Fibroblast of pulmonary artery (primary cell): ENCODE results near the gene OR51A4.

Source experiments
- DNase-seq: peaks from one replicate; pipeline ENCODE4 v3.0.0-alpha.2; 2010; ENCODE audit warnings: low read depth
- H3K4me3 ChIP-seq: replicated peaks from 2 replicates; pipeline ENCODE4 v1.5.1; 2011; ENCODE audit warnings: low read depth, mild to moderate bottlenecking, control low read depth, low read length, moderate library complexity
- TF ChIP-seq, protein P1 (sequence below): IDR thresholded peaks from 2 replicates; pipeline ENCODE4 v1.5.1; 2011; ENCODE audit warnings: mild to moderate bottlenecking, control low read depth, low read length, inconsistent platforms; ENCODE audit errors: missing control alignments

OR51A4 gene

GRCh38 chr11:4922304-4922703, 25.1 kb downstream of the OR51A4 start:
- DNase-seq = no peak
- H3K4me3 ChIP-seq = no peak overlapping the region
- TF ChIP-seq, protein P1, sequence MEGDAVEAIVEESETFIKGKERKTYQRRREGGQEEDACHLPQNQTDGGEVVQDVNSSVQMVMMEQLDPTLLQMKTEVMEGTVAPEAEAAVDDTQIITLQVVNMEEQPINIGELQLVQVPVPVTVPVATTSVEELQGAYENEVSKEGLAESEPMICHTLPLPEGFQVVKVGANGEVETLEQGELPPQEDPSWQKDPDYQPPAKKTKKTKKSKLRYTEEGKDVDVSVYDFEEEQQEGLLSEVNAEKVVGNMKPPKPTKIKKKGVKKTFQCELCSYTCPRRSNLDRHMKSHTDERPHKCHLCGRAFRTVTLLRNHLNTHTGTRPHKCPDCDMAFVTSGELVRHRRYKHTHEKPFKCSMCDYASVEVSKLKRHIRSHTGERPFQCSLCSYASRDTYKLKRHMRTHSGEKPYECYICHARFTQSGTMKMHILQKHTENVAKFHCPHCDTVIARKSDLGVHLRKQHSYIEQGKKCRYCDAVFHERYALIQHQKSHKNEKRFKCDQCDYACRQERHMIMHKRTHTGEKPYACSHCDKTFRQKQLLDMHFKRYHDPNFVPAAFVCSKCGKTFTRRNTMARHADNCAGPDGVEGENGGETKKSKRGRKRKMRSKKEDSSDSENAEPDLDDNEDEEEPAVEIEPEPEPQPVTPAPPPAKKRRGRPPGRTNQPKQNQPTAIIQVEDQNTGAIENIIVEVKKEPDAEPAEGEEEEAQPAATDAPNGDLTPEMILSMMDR = no peak

DNA sequence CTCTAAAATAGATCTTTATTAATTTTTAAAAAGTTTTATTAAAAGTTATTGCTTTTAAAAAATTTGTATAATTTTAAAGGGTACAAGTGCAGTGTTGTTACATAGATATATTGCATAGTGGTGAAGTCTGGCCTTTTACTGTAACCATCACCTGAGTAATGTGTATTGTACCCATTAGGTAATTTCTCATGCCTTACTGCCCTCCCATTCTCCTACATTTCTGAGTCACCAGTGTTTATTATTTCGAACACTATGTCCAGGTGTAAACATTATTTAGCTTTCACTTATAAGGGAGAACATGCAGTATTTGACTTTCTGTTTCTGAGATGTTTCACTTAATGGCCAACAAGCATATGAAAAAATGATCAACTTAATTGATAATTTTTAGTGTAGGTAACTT, 25.6 kb downstream of the OR51A4 start:
- DNase-seq = no peak
- no peak overlapping the region for H3K4me3 ChIP-seq
- TF ChIP-seq, protein P1 = no peak

GRCh38 chr11:4919250-4919649, 28.2 kb downstream of the OR51A4 start, which contains the start of gene OR51G2:
Gene OR51G2, minus strand, starts transcription at chr11:4919350. Its CDS starts 3,687 bp downstream, at chr11:4915663.
- no peak for DNase-seq
- TF ChIP-seq, protein P1 = no peak
- H3K4me3 ChIP-seq = no peak within 1 kb of the TSS

DNA sequence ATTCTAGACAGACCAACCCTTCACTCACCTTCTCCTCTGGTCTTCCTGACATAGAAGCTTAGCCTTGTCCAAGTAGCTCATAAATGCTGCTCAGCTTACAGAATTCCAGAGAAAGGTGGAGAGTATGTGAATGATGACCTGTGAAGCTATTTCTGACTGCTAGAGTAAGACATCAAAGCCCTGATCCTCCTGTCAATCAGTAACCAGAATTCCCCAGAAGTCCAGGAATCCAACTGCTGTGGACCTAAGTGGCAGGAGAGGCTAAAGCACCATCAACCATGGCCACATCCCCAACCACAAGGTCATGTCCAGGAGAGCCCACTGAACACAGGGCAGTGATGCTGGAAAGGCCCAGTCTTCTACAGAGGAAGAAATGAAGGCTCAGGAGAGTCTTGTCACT, 30.8 kb downstream of the OR51A4 start:
- no peak overlapping the region for H3K4me3 ChIP-seq
- no peak for DNase-seq
- TF ChIP-seq, protein P1 = no peak

- no peak within 1 kb of the TSS for H3K4me3 ChIP-seq
- TF ChIP-seq, protein P1 = no peak
- no peak for DNase-seq
Observed at GRCh38 chr11:4903484-4903883, 43.9 kb downstream of the OR51A4 start, which contains the start of gene OR51A7. Gene OR51A7, plus strand, starts transcription at chr11:4903783. Its CDS starts 3,587 bp downstream, at chr11:4907370.
